Endothelial cell of umbilical vein (primary cell): ENCODE measurements around the gene SYDE2. TPM values are rescaled to one million over a fixed set of nuclear protein-coding genes. Genes with fewer than 3 reads are reported as not detected.

Source experiments
- BruUV-seq: library from RNA; stranded (reverse); fragments of 400-500 nt; replicated peaks from 2 replicates; lab custom pipeline; 2021; lab: Mats Ljungman, UMichigan
- CTCF ChIA-PET: fragments of 300-600, 350-600 bp; sonication (Branson Sonifier 250); formaldehyde crosslinking; loops from one replicate; lab custom pipeline; 2021; ENCODE audit warnings: antibody characterized with exemption, inconsistent platforms; lab: Charles Lee
- POLR2A ChIA-PET: fragments of 300-600, 350-600 bp; sonication (Branson Sonifier 250); formaldehyde crosslinking; loops from one replicate; lab custom pipeline; 2021; ENCODE audit warnings: antibody characterized with exemption, inconsistent platforms; lab: Charles Lee
- DNase-seq: peaks from one replicate; pipeline ENCODE4 v3.0.0-alpha.2; 2011; ENCODE audit warnings: low read depth, low spot score
- FAIRE-seq: peaks from 2 replicates; lab custom pipeline; 2011; peaks lifted over from hg19 to GRCh38; lab: Jason Lieb, UNC
- H2AFZ ChIP-seq: 2 replicates; pipeline ENCODE4 v1.6.0; 2012; ENCODE audit warnings: low read depth, low read length, control low read depth, inconsistent platforms
- H3K27ac ChIP-seq: 2 replicates; pipeline ENCODE4 v1.5.1; 2011; ENCODE audit warnings: low read depth, mild to moderate bottlenecking, control low read depth, low read length, moderate library complexity; ENCODE audit not compliant: insufficient read depth
- H3K27me3 ChIP-seq, 2 experiments: 2 replicates each; pipeline versions ENCODE4 v1.6.0 to v1.6.1; 2011; ENCODE audit warnings: low read length in 2 of 2, mixed read lengths in 1 of 2; ENCODE audit not compliant: control insufficient read depth in 2 of 2, insufficient read depth in 2 of 2
- H3K36me3 ChIP-seq, 2 experiments: 2 replicates in 1 of 2; 3 replicates in 1 of 2; pipeline ENCODE4 v1.5.1; 2011; ENCODE audit warnings: low read length in 2 of 2, mild to moderate bottlenecking in 1 of 2, moderate library complexity in 1 of 2; ENCODE audit not compliant: control insufficient read depth in 2 of 2, insufficient read depth in 2 of 2; ENCODE audit errors: extremely low read depth in 1 of 2
- H3K4me1 ChIP-seq: 3 replicates; pipeline ENCODE4 v1.5.1; 2011; ENCODE audit warnings: mild to moderate bottlenecking, low read length; ENCODE audit not compliant: control insufficient read depth, insufficient read depth; ENCODE audit errors: extremely low read depth
- H3K4me2 ChIP-seq: 2 replicates; pipeline ENCODE4 v1.6.1; 2011; ENCODE audit warnings: low read length, control low read depth, mixed read lengths; ENCODE audit not compliant: insufficient read depth
- H3K4me3 ChIP-seq, 3 experiments: fragments of 200-600 bp in 1 of 3; sonication (generic), shearing (Covaris generic) in 1 of 3; replicated peaks in 1 of 3; 2 replicates each; pipeline ENCODE4 v1.5.1; 2011 to 2016; ENCODE audit warnings: control low read depth in 3 of 3, low read length in 3 of 3, mild to moderate bottlenecking in 2 of 3, inconsistent platforms in 1 of 3, low read depth in 1 of 3, moderate library complexity in 1 of 3; ENCODE audit not compliant: insufficient read depth in 1 of 3
- H3K79me2 ChIP-seq: 2 replicates; pipeline ENCODE4 v1.6.0; 2012; ENCODE audit warnings: low read length, inconsistent platforms; ENCODE audit not compliant: control insufficient read depth, insufficient read depth
- H3K9ac ChIP-seq: replicated peaks from 2 replicates; pipeline ENCODE3; 2011; ENCODE audit warnings: low read length, control low read depth; ENCODE audit not compliant: insufficient read depth; ENCODE audit errors: extremely low read depth
- H3K9me1 ChIP-seq: replicated peaks from 3 replicates; pipeline ENCODE4 v1.6.0; 2011; ENCODE audit warnings: mild to moderate bottlenecking, low read length; ENCODE audit not compliant: control insufficient read depth, insufficient read depth; ENCODE audit errors: extremely low read depth
- H3K9me3 ChIP-seq: replicated peaks from 2 replicates; pipeline ENCODE4 v1.5.1; 2012; ENCODE audit warnings: low read length, inconsistent platforms; ENCODE audit not compliant: control insufficient read depth, insufficient read depth
- H4K20me1 ChIP-seq: replicated peaks from 2 replicates; pipeline ENCODE3; 2011; ENCODE audit warnings: mild to moderate bottlenecking, low read length; ENCODE audit not compliant: control insufficient read depth, insufficient read depth; ENCODE audit errors: extremely low read depth
- CTCF ChIP-seq, 2 donors: IDR thresholded peaks; 1 replicate in 1 of 2; 2 replicates in 1 of 2; pipeline ENCODE4 v1.5.1; 2011; ENCODE audit warnings: low read length in 2 of 2, mild to moderate bottlenecking in 2 of 2, moderate library complexity in 2 of 2, control low read depth in 1 of 2, inconsistent platforms in 1 of 2, low read depth in 1 of 2; ENCODE audit not compliant: insufficient read depth in 1 of 2; ENCODE audit errors: extremely low read depth in 1 of 2
- EZH2 ChIP-seq: IDR thresholded peaks from 2 replicates; pipeline ENCODE4 v1.6.1; 2012; ENCODE audit warnings: borderline replicate concordance, low read depth, mild to moderate bottlenecking, moderate library complexity, low read length, inconsistent platforms; ENCODE audit not compliant: severe bottlenecking
- FOS ChIP-seq: IDR thresholded peaks from 2 replicates; pipeline ENCODE4 v1.6.1; 2011; ENCODE audit warnings: mild to moderate bottlenecking, low read length, moderate library complexity, borderline replicate concordance; ENCODE audit not compliant: insufficient read depth
- GATA2 ChIP-seq: IDR thresholded peaks from 2 replicates; pipeline ENCODE4 v1.7.0; 2011; ENCODE audit warnings: low read depth, mild to moderate bottlenecking, moderate library complexity, mixed read lengths, low read length; ENCODE audit not compliant: insufficient read length, insufficient read depth
- JUN ChIP-seq: IDR thresholded peaks from 2 replicates; pipeline ENCODE4 v1.6.1; 2011; ENCODE audit warnings: borderline replicate concordance, low read depth; ENCODE audit not compliant: insufficient read length, insufficient read depth
- MAX ChIP-seq: IDR thresholded peaks from 2 replicates; pipeline ENCODE4 v1.6.1; 2011; ENCODE audit not compliant: insufficient read depth, insufficient read length
- MYC ChIP-seq: IDR thresholded peaks from one replicate; pipeline ENCODE4 v1.6.1; 2011; ENCODE audit warnings: mild to moderate bottlenecking, low read depth, low read length
- POLR2A ChIP-seq: IDR thresholded peaks from 2 replicates; pipeline ENCODE4 v1.6.1; 2012; ENCODE audit warnings: low read depth, mild to moderate bottlenecking, control low read depth, low read length
- POLR2AphosphoS5 ChIP-seq: IDR thresholded peaks from 2 replicates; pipeline ENCODE4 v1.6.1; 2012; ENCODE audit warnings: low read depth, mild to moderate bottlenecking, control low read depth, low read length, moderate library complexity; ENCODE audit not compliant: insufficient read depth
- dilution Hi-C: fragments of 300-500 bp; cut with MboI; formaldehyde crosslinking; loops from one replicate; pipeline ENCODE4 v1.15.0; 2019; ENCODE audit warnings: low sequenced_read_pairs; ENCODE audit not compliant: extremely low pct_ligation_motif_present
- intact Hi-C: fragments of 100-400 bp; cut with micrococcal nuclease; formaldehyde crosslinking; loops from one replicate; pipeline ENCODE4 v1.10.0; 2022
- polyA plus RNA-seq, 4 experiments: library from polyadenylated mRNA; depleted of rRNA in 3 of 4; stranded (reverse) in 3 of 4; unstranded in 1 of 4; fragments of >200 nt; gene quantifications; 2 replicates each; pipeline versions ENCODE4 v1.2.1 to v1.2.3, GENCODE V29; 2011 to 2012; ENCODE audit warnings: missing spikeins in 1 of 4
- total RNA-seq: library from RNA; stranded (reverse); gene quantifications from 2 replicates; pipeline ENCODE4 v1.2.3, GENCODE V29; 2021

SYDE2 gene
- total and polyA plus RNA-seq, 2 donors (not counting 3 experiments of a cell fraction or from before 2014, with no cell fraction given) = 0.52 to 3.1 TPM

DNA sequence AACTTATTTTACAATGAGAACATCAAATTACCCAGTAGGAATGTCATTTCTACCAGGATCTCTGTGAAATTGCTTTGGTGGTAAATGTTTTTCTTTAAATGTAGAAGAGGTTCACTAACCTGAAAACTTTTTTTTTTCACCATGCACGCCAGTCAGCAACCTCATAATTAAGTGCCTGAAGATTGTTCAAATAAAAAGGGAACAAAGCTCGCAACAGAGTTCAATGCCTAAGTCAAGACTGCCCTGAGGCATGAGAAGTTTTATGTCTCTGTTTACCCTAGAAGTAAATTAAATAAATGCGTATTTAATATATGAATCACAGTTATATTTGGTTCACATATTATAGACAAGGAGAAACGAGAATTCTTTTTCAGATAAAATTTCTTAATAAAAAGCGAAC is 13.8 kb upstream of the SYDE2 start:
- peaks cover 10 to 17% of the 10 kb centered on the region in 2 experiments for H3K27me3 ChIP-seq
- ChIA-PET CTCF (no interaction called here), POLR2A (no interaction called here)
- H3K4me1 ChIP-seq = no peaks in the 10 kb centered on the region
- FAIRE-seq (no peak), DNase-seq (no peak)
- no peaks in the 10 kb centered on the region for H3K79me2 ChIP-seq
- H2AFZ ChIP-seq = no peak overlapping the region
- H4K20me1 ChIP-seq = no peaks in the 10 kb centered on the region
- H3K27ac ChIP-seq = no peak overlapping the region
- no peaks in the 10 kb centered on the region for H3K9me1 ChIP-seq
- no peak overlapping the region for H3K4me3 ChIP-seq
- TF ChIP-seq EZH2 = no peak
- no peak for TF ChIP-seq JUN
- TF ChIP-seq GATA2 = no peak
- intact Hi-C loops (no loop called here), dilution Hi-C loops (no loop called here)
- no peaks in the 10 kb centered on the region for H3K36me3 ChIP-seq
- no peak overlapping the region for H3K9ac ChIP-seq
- no TSS peak for BruUV-seq
- H3K9me3 ChIP-seq = no peaks in the 10 kb centered on the region
- no peak overlapping the region for H3K4me2 ChIP-seq

DNA sequence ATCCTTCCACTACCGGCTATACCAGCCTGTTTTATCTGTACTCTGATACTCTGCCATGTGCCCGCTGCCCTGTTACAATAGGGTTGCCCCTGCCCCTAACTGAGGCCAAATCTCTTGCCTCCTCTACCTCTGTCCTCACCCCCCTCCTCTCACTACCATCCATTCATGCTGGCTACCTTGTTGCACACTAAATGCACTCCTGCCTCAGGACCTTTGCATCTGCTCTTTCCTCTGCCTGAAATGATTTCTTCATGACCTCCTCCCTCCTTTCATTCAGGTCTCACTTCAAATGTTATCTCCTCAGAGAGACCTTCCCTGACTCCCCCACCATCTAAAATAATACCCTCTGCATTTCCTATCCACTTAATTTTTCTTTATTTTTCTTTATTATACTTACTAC is 7.7 kb upstream of the SYDE2 start:
- ChIA-PET POLR2A (no interaction called here), CTCF (no interaction called here)
- dilution Hi-C loops = no loop called here
- H2AFZ ChIP-seq = no peak overlapping the region
- H4K20me1 ChIP-seq = no peaks in the 10 kb centered on the region
- peaks cover 10 to 20% of the 10 kb centered on the region in 2 experiments for H3K27me3 ChIP-seq
- no peaks in the 10 kb centered on the region for H3K79me2 ChIP-seq
- BruUV-seq = no TSS peak
- H3K27ac ChIP-seq = no peak overlapping the region
- TF ChIP-seq EZH2 (no peak), CTCF (IDR thresholded peaks at IDR 0.05; ENCODE audit: extremely low read depth in 1 of 2, insufficient read depth in 1 of 2, low read depth in 1 of 2, low read length in 2 of 2) (no peak), POLR2A (no peak), MAX (no peak), POLR2AphosphoS5 (no peak), FOS (no peak), JUN (no peak), MYC (no peak), GATA2 (no peak)
- intact Hi-C loops = no loop called here
- no peaks in the 10 kb centered on the region for H3K36me3 ChIP-seq
- DNase-seq = no peak
- no peak overlapping the region for H3K9ac ChIP-seq
- no peaks in the 10 kb centered on the region for H3K9me3 ChIP-seq
- H3K9me1 ChIP-seq = no peaks in the 10 kb centered on the region
- no peaks in the 10 kb centered on the region for H3K4me1 ChIP-seq
- H3K4me2 ChIP-seq = no peak overlapping the region
- no peak for FAIRE-seq
- H3K4me3 ChIP-seq = no peak overlapping the region
